NCI-H510A (cell line): ENCODE measurements around the gene CHD6.

Experiments used
- DNase-seq: peaks from one replicate; lab custom pipeline; 2025; lab: John Stamatoyannopoulos, UW

CHD6 gene

GRCh38 chr20:41587956-41588355, 30.2 kb downstream of the CHD6 start:
- DNase-seq, result no peak

DNA sequence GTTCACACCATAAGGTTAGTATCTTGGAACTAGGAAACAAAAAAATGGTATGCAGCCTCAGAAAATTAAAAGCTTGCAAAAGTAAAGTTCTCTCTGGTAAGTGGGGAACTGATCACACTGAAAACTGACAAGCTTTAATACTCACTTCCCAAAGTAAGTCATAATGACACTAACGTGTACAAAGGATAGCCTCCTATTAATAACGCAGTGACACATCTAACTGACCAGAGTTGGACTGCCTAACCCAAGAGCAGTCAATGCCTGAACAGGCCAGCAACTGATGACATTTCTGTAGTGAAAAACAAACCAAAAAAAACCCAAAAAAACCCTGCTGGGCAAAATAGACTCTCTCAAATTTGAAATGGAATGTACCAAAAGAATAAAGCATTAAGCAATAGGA, 30.7 kb downstream of the CHD6 start:
- DNase-seq, result no peak

- no peak for DNase-seq
These were observed 31.4 kb downstream of the CHD6 start for GRCh38 chr20:41586772-41587171.

DNA sequence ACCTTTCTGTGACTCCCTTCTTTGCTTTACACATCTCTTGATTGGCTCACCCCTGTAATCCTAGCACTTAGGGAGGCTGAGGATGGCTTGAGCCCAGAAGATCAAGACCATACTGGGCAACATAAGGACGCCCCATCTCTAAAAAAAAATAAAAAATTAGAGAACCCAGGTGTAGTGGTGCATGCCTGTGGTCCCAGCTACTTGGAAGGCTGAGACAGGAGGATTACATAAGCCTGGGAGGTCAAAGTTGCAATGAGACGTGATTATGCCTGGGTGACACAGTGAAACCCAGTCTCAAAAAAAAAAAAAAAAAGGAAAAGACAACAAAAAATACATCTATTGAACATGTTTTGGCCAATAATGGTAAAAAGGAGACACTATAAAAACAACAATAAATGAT, 37.8 kb downstream of the CHD6 start:
- DNase-seq, result no peak

- DNase-seq, result no peak
These were observed 40.8 kb downstream of the CHD6 start for GRCh38 chr20:41577129-41578009.

GRCh38 chr20:41575412-41575811, 42.8 kb downstream of the CHD6 start:
- DNase-seq, result no peak

GRCh38 chr20:41574802-41575389, 43.3 kb downstream of the CHD6 start:
- no peak for DNase-seq

DNA sequence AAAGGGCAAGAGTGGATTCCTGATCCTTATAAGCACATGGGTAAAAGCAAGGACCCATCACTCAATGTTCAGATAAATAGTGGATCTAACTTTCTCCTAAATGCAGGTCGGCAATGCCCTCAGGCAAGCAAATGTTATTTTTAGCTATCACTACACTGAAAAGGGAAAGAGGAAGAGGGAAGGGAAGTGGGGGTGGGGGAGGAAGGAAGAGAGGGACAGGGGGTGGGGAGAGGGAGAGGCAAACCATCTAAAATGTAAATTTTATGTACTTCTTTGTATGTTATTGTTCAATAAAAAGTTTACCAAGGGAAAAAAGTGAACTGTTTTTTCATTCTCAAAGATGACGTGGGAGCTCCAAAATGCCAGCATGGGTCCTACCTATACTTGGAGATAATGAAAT, 44.2 kb downstream of the CHD6 start:
- no peak for DNase-seq

DNA sequence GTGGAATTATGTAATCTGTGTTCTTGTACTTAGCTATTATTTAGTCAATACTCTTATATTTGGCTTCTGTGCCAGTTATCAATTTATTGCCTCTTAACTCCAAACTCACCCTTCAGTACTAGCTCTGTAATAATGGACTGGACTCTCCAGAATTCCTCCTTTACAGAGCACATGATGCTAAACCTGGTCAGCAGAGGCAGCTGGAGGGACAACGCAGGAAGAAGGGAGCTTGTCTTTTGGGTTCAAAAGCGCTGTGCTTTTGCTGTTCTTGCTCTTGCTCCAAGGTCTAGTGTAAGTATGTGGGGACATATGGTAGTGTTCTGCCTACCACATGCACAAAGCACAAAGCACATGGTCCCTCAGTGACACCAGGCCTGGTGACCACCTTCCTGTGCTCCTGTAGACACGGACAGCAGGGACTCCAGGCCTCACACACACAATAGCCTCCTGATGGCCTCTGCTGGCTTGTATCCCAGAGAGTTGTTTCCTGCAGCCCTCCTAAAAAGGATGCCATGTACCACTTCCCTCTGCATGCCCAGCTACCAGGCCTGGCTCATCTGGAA, 46.1 kb downstream of the CHD6 start:
- no peak for DNase-seq

GRCh38 chr20:41571006-41571405, 47.2 kb downstream of the CHD6 start:
- no peak for DNase-seq

DNA sequence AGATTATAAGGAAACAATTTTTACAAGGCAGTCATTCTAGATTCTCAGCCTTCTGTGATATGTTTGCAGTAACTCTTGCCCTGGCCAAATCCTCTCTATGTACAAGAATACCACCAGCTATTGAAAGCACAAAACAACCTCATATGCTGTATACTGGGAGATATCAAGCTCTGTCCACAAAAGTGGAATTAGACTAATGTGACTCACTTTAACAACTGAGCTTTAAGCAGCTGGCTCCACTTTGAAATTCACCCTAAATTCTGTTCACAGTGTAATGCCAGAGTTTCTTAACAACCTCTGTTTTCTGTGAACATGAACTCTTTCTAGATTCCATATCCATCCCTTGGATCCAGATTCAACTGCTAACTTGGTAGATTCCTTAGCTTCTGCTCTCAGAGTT, 47.6 kb downstream of the CHD6 start:
- no peak for DNase-seq

DNA sequence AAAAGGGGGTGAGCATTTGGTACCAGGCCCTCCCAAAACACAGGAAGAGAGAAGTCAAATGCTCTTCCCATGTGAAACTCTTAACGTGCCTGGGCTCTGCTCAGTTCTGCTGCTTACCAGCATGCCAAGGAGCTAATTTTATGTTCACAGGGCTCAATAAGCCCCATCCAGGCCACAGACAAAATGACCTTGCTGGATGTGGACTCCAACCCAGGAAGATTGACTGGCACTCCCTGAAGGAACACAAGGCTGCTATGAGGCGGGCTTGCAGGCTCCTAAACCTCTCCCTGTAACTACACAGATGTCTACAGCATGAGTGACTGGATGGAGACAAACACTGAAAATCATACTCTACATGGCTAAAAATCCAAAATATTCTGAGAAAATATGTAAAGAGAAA, 50.6 kb downstream of the CHD6 start:
- DNase-seq, result no peak

- no peak for DNase-seq
These were observed 51.2 kb downstream of the CHD6 start for GRCh38 chr20:41566896-41567527.

- DNase-seq, result no peak
These were observed 55.1 kb downstream of the CHD6 start for GRCh38 chr20:41563087-41563486.

DNA sequence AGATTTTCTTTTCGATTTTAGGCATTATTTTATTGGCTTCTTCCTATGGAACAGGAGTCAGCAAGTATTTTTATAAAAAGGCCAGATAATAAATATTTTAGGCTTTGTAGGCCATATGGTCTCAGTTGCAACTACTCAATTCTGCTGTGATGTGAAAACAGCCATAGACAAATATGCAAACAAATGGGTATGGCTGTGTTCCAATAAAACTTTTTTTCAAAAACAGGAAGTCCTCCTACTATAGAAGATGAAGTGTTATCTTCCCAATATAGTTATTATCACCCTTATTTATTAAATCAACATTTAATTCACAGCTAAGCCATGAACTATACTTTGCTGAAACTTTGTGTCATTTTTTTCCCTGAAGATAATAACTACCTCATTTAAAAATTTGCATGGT, 57.2 kb downstream of the CHD6 start:
- no peak for DNase-seq

GRCh38 chr20:41559658-41560057, 58.5 kb downstream of the CHD6 start:
- DNase-seq, result no peak

DNA sequence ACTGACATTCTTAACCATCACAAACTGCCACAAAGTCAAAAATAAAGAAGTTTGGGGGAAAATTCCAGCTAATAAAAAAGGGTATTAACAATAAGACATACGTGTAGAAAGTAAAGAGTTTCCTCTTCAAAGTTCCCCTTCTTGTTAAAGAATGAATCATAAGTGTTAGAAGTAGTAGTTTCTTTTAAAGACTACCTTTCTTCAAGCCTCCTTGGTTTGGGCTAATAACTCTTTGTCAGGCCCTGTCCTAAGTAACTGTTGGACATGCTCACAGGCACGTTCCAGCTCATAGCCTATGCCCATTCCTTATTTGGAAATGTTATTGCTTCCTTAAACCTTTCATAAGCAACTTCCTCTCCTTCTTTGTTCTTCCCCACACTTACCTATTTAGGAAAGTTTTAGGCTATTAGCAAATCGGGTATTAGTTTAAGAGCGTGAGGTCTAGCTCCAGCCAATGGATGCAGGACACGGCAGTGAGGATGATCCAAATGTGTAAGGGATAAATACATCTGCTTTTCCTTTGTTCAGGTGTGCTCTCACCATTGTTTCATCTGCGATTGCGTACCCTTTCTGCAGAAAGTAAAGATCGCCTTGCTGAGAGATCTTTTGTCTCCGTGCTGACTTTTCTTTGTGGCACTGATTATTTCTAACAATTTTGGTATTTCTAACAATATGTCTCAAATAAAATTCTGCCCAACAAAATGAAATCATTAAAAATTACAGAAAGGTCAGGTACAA, 64.9 kb downstream of the CHD6 start:
- DNase-seq, result no peak

DNA sequence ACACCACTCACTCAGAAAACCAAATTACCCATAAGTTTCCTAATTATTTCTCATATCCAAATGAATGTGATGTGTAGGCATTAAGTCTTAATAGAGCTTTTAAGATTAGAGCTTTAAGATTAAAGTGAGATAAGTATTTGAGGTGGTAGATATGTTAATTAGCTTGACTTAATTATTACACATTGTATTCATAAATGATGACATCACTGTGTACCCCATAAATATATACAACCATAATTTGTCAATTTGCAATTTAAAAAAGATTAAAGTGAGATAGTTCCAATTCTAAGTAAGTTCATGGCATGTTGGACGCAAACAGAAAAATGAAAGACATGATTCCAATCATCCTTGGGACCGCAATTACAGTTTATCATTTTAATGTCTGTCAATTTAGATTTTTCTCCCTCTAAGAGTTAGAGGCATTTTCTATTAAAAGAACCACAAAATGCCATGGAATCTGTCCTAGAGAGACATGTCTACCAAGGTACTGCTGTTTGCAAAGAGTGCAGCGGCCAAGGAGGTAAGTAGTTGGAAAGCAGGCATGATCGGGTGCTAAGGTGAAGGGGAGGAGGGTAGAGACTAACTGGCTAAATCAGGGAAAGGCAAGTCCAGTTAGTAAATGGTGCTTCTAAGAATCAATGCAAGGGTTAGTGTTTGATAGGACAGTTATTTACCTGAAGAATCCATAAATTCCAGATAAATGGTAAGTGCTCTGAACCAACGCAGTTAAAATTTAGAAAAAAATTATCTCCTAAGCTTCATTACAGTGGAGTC, 65.7 kb downstream of the CHD6 start:
- no peak for DNase-seq

DNA sequence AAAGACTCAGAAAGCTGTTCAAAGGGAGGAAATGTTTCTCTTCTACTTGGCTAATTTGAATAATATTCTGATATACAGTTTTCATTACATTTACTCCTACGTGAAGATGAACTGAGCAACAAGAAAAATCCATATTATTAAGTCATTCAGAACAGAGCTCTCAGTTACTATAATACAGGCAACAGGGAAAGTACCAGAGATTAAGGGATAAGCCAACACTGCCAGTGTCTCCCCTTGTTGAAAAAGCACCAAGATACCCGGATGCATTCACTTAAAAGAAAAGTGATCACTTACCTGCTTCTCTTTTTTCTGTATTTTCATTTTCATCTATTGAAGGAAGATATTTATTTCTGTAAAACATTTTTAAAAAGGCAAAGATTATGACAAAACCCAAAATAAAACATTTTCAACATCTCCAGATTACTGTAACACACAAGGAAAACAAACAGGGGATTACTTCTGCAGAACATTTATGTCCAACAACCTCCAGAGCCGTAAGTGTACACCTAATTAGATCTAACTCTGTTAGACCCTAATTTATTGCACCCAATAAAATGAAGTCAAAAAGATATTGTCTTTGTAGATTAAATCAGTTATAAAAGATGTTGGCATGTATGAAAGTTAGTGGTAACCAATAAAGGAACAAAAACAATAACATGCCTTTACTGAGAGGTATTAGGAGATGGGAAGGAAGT, 67.0 kb downstream of the CHD6 start:
- no peak for DNase-seq

DNA sequence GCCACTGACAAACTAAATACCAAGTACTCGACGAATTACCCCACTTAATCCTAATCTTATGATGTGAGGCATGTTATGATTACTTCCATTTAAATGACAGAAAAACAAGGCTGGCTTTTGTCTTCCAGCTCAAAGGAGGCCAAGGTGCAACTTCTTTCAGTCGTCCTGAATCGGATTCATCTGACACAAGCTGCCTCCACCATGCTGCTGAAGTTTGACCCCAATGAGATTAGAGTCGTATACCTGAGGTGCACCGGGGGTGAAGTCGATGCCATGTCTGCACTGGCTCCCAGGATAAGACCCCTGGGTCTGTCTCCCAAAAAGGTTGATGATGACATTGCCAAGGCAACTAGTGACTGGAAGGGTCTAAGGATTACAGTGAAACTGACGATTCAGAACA, 71.0 kb downstream of the CHD6 start:
- DNase-seq, result no peak

DNA sequence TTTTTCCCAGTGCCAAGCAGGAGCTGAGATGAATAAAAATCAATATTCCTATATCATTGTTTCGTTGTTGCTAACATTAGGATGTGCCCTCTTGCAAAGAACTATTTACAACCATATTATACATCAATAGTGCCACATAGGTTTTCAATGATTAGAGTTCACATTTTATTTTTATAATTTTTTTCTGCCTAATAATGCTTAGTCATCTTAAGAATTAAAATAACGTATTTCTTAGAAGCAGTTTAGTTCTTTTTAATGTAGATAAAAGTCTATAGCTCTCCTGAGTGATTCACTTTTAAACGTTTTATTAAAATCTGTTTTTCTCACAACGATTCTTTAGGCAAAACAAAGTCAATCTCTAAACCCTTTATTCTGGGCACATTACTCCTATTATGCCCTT, 71.6 kb downstream of the CHD6 start:
- DNase-seq, result no peak
